H1 (cell line): ENCODE results near the gene SNX19. TPM values are rescaled to one million over a fixed set of nuclear protein-coding genes. Genes with fewer than 3 reads are reported as not detected.
A peak's percentile ranks its signal among the peaks of the same experiment; 100 is the strongest.

Experiments
- CTCF ChIA-PET: fragments of 300-600 bp; sonication (Branson Sonifier 250); formaldehyde crosslinking; loops from one replicate; lab custom pipeline; 2021; ENCODE audit not compliant: partially characterized antibody; lab: Charles Lee
- POLR2A ChIA-PET: fragments of 300-600 bp; sonication (Branson Sonifier 250); formaldehyde crosslinking; loops from one replicate; lab custom pipeline; 2021; ENCODE audit warnings: inconsistent platforms; ENCODE audit not compliant: partially characterized antibody; lab: Charles Lee
- DNase-seq, 2 experiments: peaks; one replicate each; pipeline versions ENCODE4 v3.0.0 to v3.0.0-alpha.2; 2010 to 2022; ENCODE audit warnings: low spot score in 2 of 2, low read depth in 1 of 2, mixed read lengths in 1 of 2
- FAIRE-seq: peaks from 2 replicates; lab custom pipeline; 2011; peaks lifted over from hg19 to GRCh38; lab: Jason Lieb, UNC
- H2AFZ ChIP-seq: 2 replicates; pipeline ENCODE4 v1.8.1; 2012; ENCODE audit warnings: low read length, inconsistent platforms
- H2AK5ac ChIP-seq: 2 replicates; pipeline ENCODE4 v1.6.1; 2013; ENCODE audit warnings: low read depth, low read length
- H2BK120ac ChIP-seq: replicated peaks from 2 replicates; pipeline ENCODE3; 2013; ENCODE audit warnings: low read depth, low read length, inconsistent platforms
- H2BK12ac ChIP-seq: 2 replicates; pipeline ENCODE4 v1.6.1; 2013; ENCODE audit warnings: low read depth, low read length
- H2BK15ac ChIP-seq: 2 replicates; pipeline ENCODE4 v1.6.1; 2013; ENCODE audit warnings: low read length
- H2BK20ac ChIP-seq: 2 replicates; pipeline ENCODE4 v1.6.1; 2013; ENCODE audit warnings: low read length
- H2BK5ac ChIP-seq: 2 replicates; pipeline ENCODE4 v1.6.1; 2013; ENCODE audit warnings: low read depth, low read length
- H3K14ac ChIP-seq: 2 replicates; pipeline ENCODE4 v1.6.1; 2013; ENCODE audit warnings: inconsistent platforms; ENCODE audit not compliant: insufficient read length
- H3K18ac ChIP-seq: 2 replicates; pipeline ENCODE4 v1.6.1; 2013; ENCODE audit warnings: low read length; ENCODE audit errors: extremely low read depth
- H3K23ac ChIP-seq: 2 replicates; pipeline ENCODE4 v1.6.1; 2013; ENCODE audit warnings: inconsistent platforms; ENCODE audit not compliant: insufficient read length
- H3K23me2 ChIP-seq: 2 replicates; pipeline ENCODE4 v1.6.1; 2013; ENCODE audit warnings: low read depth, low read length
- H3K27ac ChIP-seq: 2 replicates; pipeline ENCODE4 v1.6.1; 2011; ENCODE audit warnings: low read depth, low read length, inconsistent platforms
- H3K27me3 ChIP-seq, 4 experiments: replicated peaks in 1 of 4; 1 replicate in 1 of 4; 2 replicates in 3 of 4; pipeline versions ENCODE4 v1.6.1 to v1.8.1; 2011 to 2013; ENCODE audit warnings: low read length in 3 of 4, mild to moderate bottlenecking in 3 of 4, inconsistent platforms in 2 of 4, mixed read lengths in 2 of 4, moderate library complexity in 1 of 4; ENCODE audit not compliant: control insufficient read depth in 3 of 4, insufficient read depth in 3 of 4; ENCODE audit errors: extremely low read depth in 1 of 4
- H3K36me3 ChIP-seq, 4 experiments: 2 replicates each; pipeline versions ENCODE4 v1.6.1 to v1.8.1; 2011 to 2013; ENCODE audit warnings: mild to moderate bottlenecking in 4 of 4, low read length in 3 of 4, moderate library complexity in 2 of 4, control low read depth in 1 of 4, inconsistent platforms in 1 of 4; ENCODE audit not compliant: insufficient read depth in 4 of 4, control insufficient read depth in 2 of 4
- H3K4ac ChIP-seq: replicated peaks from 2 replicates; pipeline ENCODE3; 2013; ENCODE audit warnings: low read length, low read depth, mixed read lengths, inconsistent platforms; ENCODE audit not compliant: insufficient read length
- H3K4me1 ChIP-seq, 4 experiments: replicated peaks in 1 of 4; 1 replicate in 1 of 4; 2 replicates in 3 of 4; pipeline versions ENCODE4 v1.6.1 to v1.8.1; 2011 to 2013; ENCODE audit warnings: low read length in 3 of 4, inconsistent platforms in 2 of 4, mixed read lengths in 1 of 4; ENCODE audit not compliant: insufficient read depth in 4 of 4, control insufficient read depth in 3 of 4
- H3K4me2 ChIP-seq, 2 experiments: 2 replicates each; pipeline versions ENCODE4 v1.6.1 to v1.8.1; 2011 to 2013; ENCODE audit warnings: low read depth in 2 of 2, low read length in 2 of 2, control low read depth in 1 of 2, inconsistent platforms in 1 of 2, mild to moderate bottlenecking in 1 of 2; ENCODE audit not compliant: insufficient read depth in 1 of 2
- H3K4me3 ChIP-seq, 4 experiments: fragments of 200-600, 300-600 bp in 1 of 4; sonication (generic), shearing (Covaris generic), sonication (Bioruptor Twin) in 1 of 4; 2 replicates each; pipeline versions ENCODE4 v1.5.1 to v1.8.1; 2011 to 2016; ENCODE audit warnings: low read length in 4 of 4, low read depth in 3 of 4, control low read depth in 2 of 4, inconsistent platforms in 2 of 4, mild to moderate bottlenecking in 2 of 4, mixed read lengths in 1 of 4, moderate library complexity in 1 of 4; ENCODE audit not compliant: insufficient read depth in 2 of 4; ENCODE audit errors: extremely low read depth in 1 of 4
- H3K56ac ChIP-seq: replicated peaks from 2 replicates; pipeline ENCODE3; 2013; ENCODE audit warnings: low read depth, mild to moderate bottlenecking, mixed read lengths, low read length, inconsistent platforms; ENCODE audit not compliant: insufficient read length
- H3K79me1 ChIP-seq: 2 replicates; pipeline ENCODE4 v1.6.1; 2013; ENCODE audit warnings: low read depth, low read length, control low read depth
- H3K79me2 ChIP-seq, 2 experiments: 2 replicates each; pipeline versions ENCODE4 v1.6.1 to v1.8.1; 2012 to 2013; ENCODE audit warnings: low read length in 2 of 2, mild to moderate bottlenecking in 2 of 2, inconsistent platforms in 1 of 2; ENCODE audit not compliant: insufficient read depth in 2 of 2, control insufficient read depth in 1 of 2
- H3K9ac ChIP-seq, 4 experiments: replicated peaks in 1 of 4; 1 replicate in 1 of 4; 2 replicates in 3 of 4; pipeline versions ENCODE4 v1.6.1 to v1.8.1; 2011 to 2013; ENCODE audit warnings: low read depth in 3 of 4, low read length in 3 of 4, control low read depth in 2 of 4, mild to moderate bottlenecking in 2 of 4, moderate library complexity in 2 of 4, inconsistent platforms in 1 of 4; ENCODE audit errors: extremely low read depth in 1 of 4
- H3K9me3 ChIP-seq, 2 experiments: 2 replicates each; pipeline versions ENCODE4 v1.6.1 to v1.8.1; 2012 to 2013; ENCODE audit warnings: mild to moderate bottlenecking in 2 of 2, moderate library complexity in 2 of 2, control low read depth in 1 of 2, inconsistent platforms in 1 of 2, low read depth in 1 of 2, low read length in 1 of 2, mixed read lengths in 1 of 2; ENCODE audit not compliant: insufficient read depth in 2 of 2
- H4K20me1 ChIP-seq, 2 experiments: replicated peaks in 1 of 2; 2 replicates each; pipeline versions ENCODE3 to v1.8.1; 2011 to 2013; ENCODE audit warnings: inconsistent platforms in 2 of 2, low read length in 2 of 2, mild to moderate bottlenecking in 1 of 2; ENCODE audit not compliant: insufficient read depth in 2 of 2, control insufficient read depth in 1 of 2
- H4K5ac ChIP-seq: 2 replicates; pipeline ENCODE4 v1.6.1; 2013; ENCODE audit warnings: low read length, low read depth, mixed read lengths, inconsistent platforms; ENCODE audit not compliant: insufficient read length
- H4K8ac ChIP-seq: 2 replicates; pipeline ENCODE4 v1.8.0; 2013; ENCODE audit warnings: mild to moderate bottlenecking, moderate library complexity, low read length, inconsistent platforms; ENCODE audit not compliant: insufficient read depth; ENCODE audit errors: extremely low read depth
- H4K91ac ChIP-seq: replicated peaks from 2 replicates; pipeline ENCODE3; 2013; ENCODE audit warnings: low read length, mixed read lengths, inconsistent platforms; ENCODE audit not compliant: insufficient read length
- CBX8 ChIP-seq: fragments of 300-800, 300-1000 bp; sonication (generic); IDR thresholded peaks from 2 replicates; pipeline ENCODE4 v1.7.1; 2016; ENCODE audit warnings: low read depth, low read length, borderline replicate concordance
- CREB1 ChIP-seq: IDR thresholded peaks from 2 replicates; pipeline ENCODE4 v1.6.1; 2012; ENCODE audit warnings: inconsistent platforms
- EGR1 ChIP-seq: IDR thresholded peaks from 2 replicates; pipeline ENCODE4 v1.6.1; 2011; ENCODE audit warnings: low read depth, low read length, borderline replicate concordance
- JUND ChIP-seq: IDR thresholded peaks from 2 replicates; pipeline ENCODE4 v1.6.1; 2011; ENCODE audit warnings: mild to moderate bottlenecking, improper control_type of control experiment, low read length
- MAFK ChIP-seq: IDR thresholded peaks from 2 replicates; pipeline ENCODE4 v1.6.1; 2012; ENCODE audit warnings: low read depth, mild to moderate bottlenecking, improper control_type of control experiment, low read length
- NANOG ChIP-seq: IDR thresholded peaks from 2 replicates; pipeline ENCODE4 v1.6.1; 2011; ENCODE audit warnings: low read length, low read depth, mild to moderate bottlenecking, inconsistent platforms; ENCODE audit not compliant: insufficient read depth, poor library complexity, severe bottlenecking
- POU5F1 ChIP-seq: IDR thresholded peaks from 2 replicates; pipeline ENCODE4 v1.6.1; 2011; ENCODE audit warnings: low read depth, mild to moderate bottlenecking, low read length, moderate library complexity
- RNF2 ChIP-seq: fragments of 200-900, 300-1000 bp; sonication (generic); IDR thresholded peaks from 2 replicates; pipeline ENCODE4 v1.7.1; 2016; ENCODE audit warnings: borderline replicate concordance, low read depth, mild to moderate bottlenecking, antibody characterized with exemption, low read length; ENCODE audit not compliant: poor library complexity, severe bottlenecking; ENCODE audit errors: missing control alignments
- SP1 ChIP-seq: IDR thresholded peaks from 2 replicates; pipeline ENCODE4 v1.6.1; 2011; ENCODE audit warnings: low read depth, low read length
- WGBS, 2 experiments: shearing (Covaris generic) in 1 of 2; methylation state at CpG; one replicate each; pipeline versions ENCODE4 v1.1.6 to v1.1.7; 2013 to 2015; ENCODE audit warnings: low lambda C conversion rate in 2 of 2, mixed read lengths in 2 of 2, inconsistent platforms in 1 of 2, low coverage in 1 of 2, missing lambda C conversion rate in 1 of 2; ENCODE audit not compliant: insufficient replicate concordance in 2 of 2, insufficient coverage in 1 of 2, insufficient read length in 1 of 2; ENCODE audit errors: extremely low coverage in 1 of 2, missing lambda C conversion rate in 1 of 2; 5-methylcytosine and 5-hydroxymethylcytosine counted together
- polyA plus RNA-seq, 7 experiments: library from polyadenylated mRNA; depleted of rRNA in 3 of 7; stranded (reverse) in 5 of 7; unstranded in 2 of 7; fragments of >200 nt in 5 of 7; fragments of 200-250 nt in 2 of 7; gene quantifications; 1 replicate in 5 of 7; 2 replicates in 1 of 7; 4 replicates in 1 of 7; pipeline versions ENCODE4 v1.2.1 to v1.2.3, GENCODE V29; 2011 to 2013; ENCODE audit warnings: missing spikeins in 2 of 7, mixed read lengths in 2 of 7
- total RNA-seq: library from RNA; stranded (reverse); fragmentation: NEBNext Ultra II Directional; extraction: Animal tissue kit (Norgen Biotek cat#: 25700); gene quantifications from 2 replicates; pipeline ENCODE4 v1.2.1, GENCODE V29; 2021

SNX19 gene
- total and polyA plus RNA-seq, 2 of the 8 experiments (the other 6 are each of a cell fraction or from before 2014, with no cell fraction given) = 15.0 to 25.2 TPM

DNA sequence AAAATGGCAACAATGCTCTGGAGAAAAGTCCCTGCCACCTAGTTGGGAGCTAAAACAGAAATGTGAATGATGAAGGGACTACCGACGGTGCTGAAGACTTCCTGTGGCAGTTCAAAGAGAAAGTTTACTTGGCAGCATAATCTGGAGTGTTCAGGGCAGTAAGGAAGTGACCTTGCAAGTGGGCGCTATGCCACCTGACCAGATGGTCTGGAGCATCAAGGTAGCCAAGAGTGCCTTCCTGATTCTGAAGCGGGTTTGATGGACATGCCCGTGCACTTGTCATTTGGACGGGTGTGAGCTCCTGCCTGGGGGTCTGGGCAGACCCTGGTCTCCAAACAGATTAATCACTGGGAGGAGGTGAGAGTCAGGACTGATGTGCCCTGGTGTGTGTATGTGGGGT is 1.8 kb upstream of the SNX19 start:
- peaks cover 0 to 3% of the 10 kb centered on the region in 2 experiments for H4K20me1 ChIP-seq
- H3K79me1 ChIP-seq = peaks cover 7% of the 10 kb centered on the region; the same call in 1 of the 2 replicates
- H3K4ac ChIP-seq = no peak overlapping the region
- H3K4me2 ChIP-seq = no peak overlapping the region
- peaks cover 0 to 5% (median 1%) of the 10 kb centered on the region in 4 experiments; a peak in 1 of 8 replicates for H3K36me3 ChIP-seq
- no peak overlapping the region for H3K9ac ChIP-seq
- TF ChIP-seq POU5F1 = no peak
- no peak for TF ChIP-seq NANOG
- TF ChIP-seq JUND = no peak
- TF ChIP-seq CREB1 = no peak
- no peak for TF ChIP-seq RNF2
- TF ChIP-seq CBX8 = no peak
- no peak for TF ChIP-seq EGR1
- no peak for TF ChIP-seq MAFK
- TF ChIP-seq SP1 = no peak
- peaks cover 0 to 15% (median 10%) of the 10 kb centered on the region in 4 experiments; a peak in 6 of 7 replicates for H3K27me3 ChIP-seq
- H3K23ac ChIP-seq = no peak overlapping the region
- H3K9me3 ChIP-seq = no peaks in the 10 kb centered on the region
- H4K5ac ChIP-seq = peak overlapping the region; percentile 25
- peaks cover 0 to 7% (median 3%) of the 10 kb centered on the region in 4 experiments; a peak in 5 of 7 replicates for H3K4me1 ChIP-seq
- H3K56ac ChIP-seq = no peak overlapping the region
- H3K14ac ChIP-seq = no peak overlapping the region
- no peak overlapping the region for H2AK5ac ChIP-seq
- no peak overlapping the region for H2BK12ac ChIP-seq
- DNase-seq = no peak
- H3K23me2 ChIP-seq = peaks cover 7% of the 10 kb centered on the region; the same call in 1 of the 2 replicates
- H3K18ac ChIP-seq = no peak overlapping the region
- no peak overlapping the region for H2BK20ac ChIP-seq
- no peak overlapping the region for H2AFZ ChIP-seq
- peaks cover 0 to 4% of the 10 kb centered on the region in 2 experiments; a peak in 1 of 4 replicates for H3K79me2 ChIP-seq
- no peak overlapping the region for H4K8ac ChIP-seq
- CTCF ChIA-PET = interaction anchor here (0.8 to 5.8 kb wide), 8 partner anchors 15 to 486 kb away, joined by 3 to 33 read pairs (median 4); no protein-coding TSS in a partner anchor
- no peak overlapping the region for H2BK120ac ChIP-seq
- no peak overlapping the region for H4K91ac ChIP-seq
- no peak overlapping the region for H2BK15ac ChIP-seq
- H2BK5ac ChIP-seq = no peak overlapping the region
- no peak overlapping the region for H3K4me3 ChIP-seq
- no peak for FAIRE-seq
- 98% methylated on average over 6 of the region's 6 CpGs; no CpG with 5 or more reads in 1 of the 2 experiments for WGBS, 2 experiments
- POLR2A ChIA-PET = no interaction called here
- no peak overlapping the region for H3K27ac ChIP-seq
